ENCODE results near the gene DACT1. TPM values are rescaled to one million over a fixed set of nuclear protein-coding genes. Genes with fewer than 3 reads are reported as not detected.
A peak's percentile ranks its signal among the peaks of the same experiment; 100 is the strongest.

DACT1 gene
- total RNA-seq, 4 donors from 2014 or later: 35.7 to 87.2 (median 65.9) TPM

GRCh38 chr14:58636129-58636528 is 1.6 kb upstream of the DACT1 start:
- Histone ChIP-seq H3K27ac (peak overlapping the region in 1 of 4 donors; percentile 94), H3K9me3 (no peaks in the 10 kb centered on the region), H3K27me3 (no peaks in the 10 kb centered on the region), H3K4me3 (no peak overlapping the region), H3K36me3 (no peaks in the 10 kb centered on the region), H3K4me1 (peaks cover 0 to 56% (median 17%) of the 10 kb centered on the region in 4 donors)
- 52 to 64% methylated on average over 4 of the region's 4 CpGs for WGBS, 2 donors
- DNase-seq (ENCODE audit: low spot score in 2 of 2): no peak
- TF ChIP-seq POLR2A (IDR thresholded peaks at IDR 0.05): no peak
- TF ChIP-seq CTCF (IDR thresholded peaks at IDR 0.05): no peak
- TF ChIP-seq EP300 (IDR thresholded peaks at IDR 0.05): no peak

GRCh38 chr14:58637040-58637390 is 747 bp upstream of the DACT1 start:
- peak in 1 of 2 donors; percentile 35 for DNase-seq (ENCODE audit: low spot score in 2 of 2)
- peaks cover 0 to 5% (median 0%) of the 10 kb centered on the region in 3 donors for H3K36me3 ChIP-seq
- no peaks in the 10 kb centered on the region for H3K9me3 ChIP-seq
- H3K4me3 ChIP-seq: peak overlapping the region; percentile 48 to 84 (median 69)
- peaks cover 0 to 58% (median 17%) of the 10 kb centered on the region in 4 donors for H3K4me1 ChIP-seq
- 1 to 8% methylated on average over 17 of the region's 17 CpGs for WGBS, 2 donors
- H3K27ac ChIP-seq: peak overlapping the region; percentile 81 to 94 (median 84)
- TF ChIP-seq EP300 (IDR thresholded peaks at IDR 0.05) (no peak), POLR2A (IDR thresholded peaks at IDR 0.05) (no peak), CTCF (IDR thresholded peaks at IDR 0.05) (no peak)
- H3K27me3 ChIP-seq: no peaks in the 10 kb centered on the region

- 0 to 1% methylated on average over 56 to 74 of the region's 75 CpGs for WGBS, 2 donors
- Histone ChIP-seq H3K36me3 (peaks cover 0 to 18% (median 0%) of the 10 kb centered on the region in 3 donors), H3K27me3 (no peaks in the 10 kb centered on the region), H3K4me1 (peaks cover 0 to 66% (median 17%) of the 10 kb centered on the region in 4 donors), H3K4me3 (peak overlapping the region; percentile 52 to 84 (median 69)), H3K27ac (peak overlapping the region; percentile 81 to 94 (median 84)), H3K9me3 (no peaks in the 10 kb centered on the region)
- TF ChIP-seq CTCF (IDR thresholded peaks at IDR 0.05) (no peak), EP300 (IDR thresholded peaks at IDR 0.05) (peak in 1 of 2 donors; percentile 17)
- no peak for DNase-seq (ENCODE audit: low spot score in 2 of 2)
Observed at GRCh38 chr14:58638231-58639197, 752 bp downstream of the DACT1 start.

- TF ChIP-seq EP300 (IDR thresholded peaks at IDR 0.05): no peak
- TF ChIP-seq POLR2A (IDR thresholded peaks at IDR 0.05): no peak
- TF ChIP-seq CTCF (IDR thresholded peaks at IDR 0.05): no peak
- 8 to 11% methylated on average over 5 of the region's 5 CpGs for WGBS, 2 donors
- H3K4me3 ChIP-seq: peak overlapping the region; percentile 52 to 84 (median 69)
- peaks cover 0 to 22% (median 0%) of the 10 kb centered on the region in 3 donors for H3K36me3 ChIP-seq
- H3K4me1 ChIP-seq: peaks cover 0 to 67% (median 17%) of the 10 kb centered on the region in 4 donors
- no peaks in the 10 kb centered on the region for H3K9me3 ChIP-seq
- peak overlapping the region in 2 of 4 donors; percentile 88 to 94 for H3K27ac ChIP-seq
- no peaks in the 10 kb centered on the region for H3K27me3 ChIP-seq
- DNase-seq (ENCODE audit: low spot score in 2 of 2): no peak
Observed at GRCh38 chr14:58639198-58639565, 1.4 kb downstream of the DACT1 start.

Data from tibial nerve (tissue), 4 donors.